ENCODE data around the gene MARCHF2. TPM values are rescaled to one million over a fixed set of nuclear protein-coding genes. Genes with fewer than 3 reads are reported as not detected.
"Not testable (repeated sequence)": the region's sequence is repeated elsewhere in the genome, so short reads cannot be mapped to it uniquely, and the experiment has no call there.

Gene MARCHF2, protein sequence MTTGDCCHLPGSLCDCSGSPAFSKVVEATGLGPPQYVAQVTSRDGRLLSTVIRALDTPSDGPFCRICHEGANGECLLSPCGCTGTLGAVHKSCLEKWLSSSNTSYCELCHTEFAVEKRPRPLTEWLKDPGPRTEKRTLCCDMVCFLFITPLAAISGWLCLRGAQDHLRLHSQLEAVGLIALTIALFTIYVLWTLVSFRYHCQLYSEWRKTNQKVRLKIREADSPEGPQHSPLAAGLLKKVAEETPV
- polyA plus RNA-seq (ENCODE audit: low read depth in 6 of 6) = 10 to 100 TPM; 19.9 to 40.4 (median 31.3) TPM

- no peaks in the 10 kb centered on the region for H3K9me3 Mint-ChIP-seq
- DNase-seq (peak; percentile 95), ATAC-seq (ENCODE audit: low read depth in 2 of 2) (peak; percentile 99 to 100)
- peak within 1 kb of the TSS in 1 of 6 donors; percentile 4 for H3K27ac Mint-ChIP-seq
- peaks cover 3 to 9% (median 5%) of the 10 kb centered on the region in 3 donors for H3K4me1 Mint-ChIP-seq
- H3K27me3 Mint-ChIP-seq = no peaks in the 10 kb centered on the region
- H3K36me3 Mint-ChIP-seq = no peaks in the 10 kb centered on the region
- peak within 1 kb of the TSS; percentile 58 to 87 (median 75) for H3K4me3 Mint-ChIP-seq
Measured at GRCh38 chr19:8412783-8413628, at the start of gene MARCHF2. Gene MARCHF2 (plus strand): TSS chr19:8413305. CDS start chr19:8421841, 8,536 bp downstream.

- DNase-seq (no peak), ATAC-seq (ENCODE audit: low read depth in 2 of 2) (peak; percentile 37 to 70)
- Mint-ChIP-seq H3K36me3 (peaks cover 0 to 7% of the 10 kb centered on the region in 2 donors), H3K27ac (peak within 1 kb of the TSS in 2 of 6 donors; percentile 37 to 75), H3K4me3 (peak within 1 kb of the TSS in 7 of 8 donors; percentile 58 to 86 (median 81)), H3K9me3 (peaks cover 0 to 2% (median 0%) of the 10 kb centered on the region in 7 donors), H3K27me3 (peaks cover 24 to 76% (median 56%) of the 10 kb centered on the region in 3 donors), H3K4me1 (peaks cover 13 to 21% (median 19%) of the 10 kb centered on the region in 3 donors)
Measured at GRCh38 chr19:8363803-8364771, 49.0 kb upstream of the MARCHF2 start, which contains the start of gene ANGPTL4. Gene ANGPTL4 (plus strand): TSS chr19:8364155. CDS start chr19:8364322, 167 bp downstream.

- no peak overlapping the region for H3K4me3 Mint-ChIP-seq
- peaks cover 0 to 2% (median 0%) of the 10 kb centered on the region in 7 donors for H3K9me3 Mint-ChIP-seq
- peaks cover 24 to 68% (median 56%) of the 10 kb centered on the region in 3 donors for H3K27me3 Mint-ChIP-seq
- no peak overlapping the region for H3K27ac Mint-ChIP-seq
- ATAC-seq (ENCODE audit: low read depth in 2 of 2) (no peak), DNase-seq (no peak)
- peaks cover 13 to 21% (median 19%) of the 10 kb centered on the region in 3 donors for H3K4me1 Mint-ChIP-seq
- H3K36me3 Mint-ChIP-seq = peaks cover 0 to 7% of the 10 kb centered on the region in 2 donors
Measured at GRCh38 chr19:8366121-8366581, 47.0 kb upstream of the MARCHF2 start.

GRCh38 chr19:8366961-8367326 lies 46.2 kb upstream of the MARCHF2 start:
- Mint-ChIP-seq H3K4me3 (no peak overlapping the region), H3K4me1 (peaks cover 13 to 21% (median 19%) of the 10 kb centered on the region in 3 donors), H3K27ac (no peak overlapping the region), H3K36me3 (peaks cover 0 to 7% of the 10 kb centered on the region in 2 donors), H3K9me3 (peaks cover 0 to 2% (median 0%) of the 10 kb centered on the region in 7 donors), H3K27me3 (peaks cover 19 to 62% (median 53%) of the 10 kb centered on the region in 3 donors)
- no peak for DNase-seq
- ATAC-seq (ENCODE audit: low read depth in 2 of 2) = no peak

GRCh38 chr19:8367327-8368001 lies 45.6 kb upstream of the MARCHF2 start:
- peak overlapping the region in 1 of 6 donors; percentile 82 for H3K27ac Mint-ChIP-seq
- H3K36me3 Mint-ChIP-seq = peaks cover 0 to 7% of the 10 kb centered on the region in 2 donors
- ATAC-seq (ENCODE audit: low read depth in 2 of 2) (no peak), DNase-seq (no peak)
- H3K9me3 Mint-ChIP-seq = peaks cover 0 to 2% (median 0%) of the 10 kb centered on the region in 7 donors
- peaks cover 19 to 57% (median 49%) of the 10 kb centered on the region in 3 donors for H3K27me3 Mint-ChIP-seq
- H3K4me3 Mint-ChIP-seq = no peak overlapping the region
- H3K4me1 Mint-ChIP-seq = peaks cover 13 to 21% (median 19%) of the 10 kb centered on the region in 3 donors

DNA sequence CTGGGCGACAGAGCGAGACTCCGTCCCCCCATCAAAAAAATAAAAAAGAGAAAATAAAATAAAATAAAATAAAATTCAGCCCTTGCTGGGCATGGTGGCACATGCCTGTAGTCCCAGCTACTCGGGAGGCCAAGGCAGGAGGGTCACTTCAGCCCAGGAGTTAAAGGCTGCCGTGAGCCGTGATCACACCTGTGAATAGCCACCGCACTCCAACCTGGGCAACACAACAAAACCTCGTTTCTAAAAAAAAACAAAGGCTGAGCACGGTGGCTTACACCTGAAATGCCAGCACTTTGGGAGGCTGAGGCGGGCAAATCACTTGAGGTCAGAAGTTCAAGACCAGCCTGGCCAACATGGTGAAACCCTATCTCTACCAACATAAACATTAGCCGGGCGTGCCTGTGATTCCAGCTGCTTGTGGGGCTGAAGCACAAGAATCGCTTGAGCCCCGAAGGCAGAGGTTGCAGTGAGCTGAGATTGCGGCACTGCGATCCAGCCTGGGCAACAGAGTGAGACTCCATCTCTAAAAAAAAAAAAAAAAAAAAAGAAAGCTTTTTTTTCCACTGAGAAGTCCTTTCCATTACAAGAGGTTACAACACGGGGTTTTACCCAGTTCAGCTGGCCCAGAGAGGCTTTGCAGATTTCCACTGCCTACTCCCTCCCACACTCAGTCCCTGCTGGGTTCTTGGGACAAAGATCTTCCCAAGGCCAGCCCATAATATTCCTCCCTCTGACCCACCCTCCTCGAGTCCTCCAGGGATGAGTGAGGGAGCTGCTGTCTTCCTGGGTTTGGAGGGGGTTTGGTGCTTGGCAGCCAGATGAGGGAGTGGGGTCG lies 42.7 kb upstream of the MARCHF2 start:
- H3K4me3 Mint-ChIP-seq = no peak overlapping the region
- H3K27ac Mint-ChIP-seq = no peak overlapping the region
- DNase-seq (no peak), ATAC-seq (ENCODE audit: low read depth in 2 of 2) (no peak)
- peaks cover 10 to 37% (median 37%) of the 10 kb centered on the region in 3 donors for H3K27me3 Mint-ChIP-seq
- peaks cover 0 to 7% (median 4%) of the 10 kb centered on the region in 3 donors for H3K4me1 Mint-ChIP-seq
- H3K36me3 Mint-ChIP-seq = peaks cover 0 to 5% of the 10 kb centered on the region in 2 donors
- H3K9me3 Mint-ChIP-seq = peaks cover 0 to 2% (median 0%) of the 10 kb centered on the region in 7 donors

- Mint-ChIP-seq H3K9me3 (peaks cover 0 to 2% (median 0%) of the 10 kb centered on the region in 7 donors), H3K4me1 (peaks cover 0 to 4% (median 0%) of the 10 kb centered on the region in 3 donors), H3K27ac (no peak overlapping the region), H3K27me3 (peaks cover 10 to 29% (median 29%) of the 10 kb centered on the region in 3 donors), H3K36me3 (no peaks in the 10 kb centered on the region), H3K4me3 (no peak overlapping the region)
- DNase-seq = no peak
- ATAC-seq (ENCODE audit: low read depth in 2 of 2) = no peak
Measured at GRCh38 chr19:8371011-8371804, 41.9 kb upstream of the MARCHF2 start.

- no peaks in the 10 kb centered on the region for H3K27me3 Mint-ChIP-seq
- no peak for DNase-seq
- peaks cover 0 to 7% of the 10 kb centered on the region in 2 donors for H3K36me3 Mint-ChIP-seq
- H3K4me3 Mint-ChIP-seq = no peak overlapping the region
- ATAC-seq (ENCODE audit: low read depth in 2 of 2) = no peak
- H3K9me3 Mint-ChIP-seq = peaks cover 0 to under 1% (median 0%) of the 10 kb centered on the region in 7 donors
- H3K4me1 Mint-ChIP-seq = no peaks in the 10 kb centered on the region
- H3K27ac Mint-ChIP-seq = no peak overlapping the region
Measured at GRCh38 chr19:8373867-8374813, 39.0 kb upstream of the MARCHF2 start.

DNA sequence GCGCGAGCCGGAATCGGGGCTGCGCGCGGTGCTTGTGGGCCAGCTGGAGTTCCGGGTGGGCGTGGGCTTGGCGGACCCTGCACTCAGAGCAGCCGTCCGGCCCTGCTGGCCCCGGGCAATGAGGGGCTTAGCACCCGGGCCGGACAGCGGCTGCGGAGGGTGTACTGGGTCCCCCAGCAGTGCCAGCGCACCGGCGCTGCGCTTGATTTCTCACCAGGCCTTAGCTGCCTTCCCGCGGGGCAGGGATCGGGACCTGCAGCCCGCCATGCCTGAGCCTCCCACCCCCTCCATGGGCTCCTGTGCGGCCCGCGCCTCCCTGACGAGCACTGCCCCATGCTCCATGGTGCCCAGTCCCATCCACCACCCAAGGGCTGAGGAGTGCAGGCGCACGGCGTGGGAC lies 37.3 kb upstream of the MARCHF2 start:
- not testable (repeated sequence) for DNase-seq; H3K4me3 Mint-ChIP-seq; H3K4me1 Mint-ChIP-seq; H3K27me3 Mint-ChIP-seq; H3K36me3 Mint-ChIP-seq; ATAC-seq (ENCODE audit: low read depth in 2 of 2); H3K27ac Mint-ChIP-seq; H3K9me3 Mint-ChIP-seq

DNA sequence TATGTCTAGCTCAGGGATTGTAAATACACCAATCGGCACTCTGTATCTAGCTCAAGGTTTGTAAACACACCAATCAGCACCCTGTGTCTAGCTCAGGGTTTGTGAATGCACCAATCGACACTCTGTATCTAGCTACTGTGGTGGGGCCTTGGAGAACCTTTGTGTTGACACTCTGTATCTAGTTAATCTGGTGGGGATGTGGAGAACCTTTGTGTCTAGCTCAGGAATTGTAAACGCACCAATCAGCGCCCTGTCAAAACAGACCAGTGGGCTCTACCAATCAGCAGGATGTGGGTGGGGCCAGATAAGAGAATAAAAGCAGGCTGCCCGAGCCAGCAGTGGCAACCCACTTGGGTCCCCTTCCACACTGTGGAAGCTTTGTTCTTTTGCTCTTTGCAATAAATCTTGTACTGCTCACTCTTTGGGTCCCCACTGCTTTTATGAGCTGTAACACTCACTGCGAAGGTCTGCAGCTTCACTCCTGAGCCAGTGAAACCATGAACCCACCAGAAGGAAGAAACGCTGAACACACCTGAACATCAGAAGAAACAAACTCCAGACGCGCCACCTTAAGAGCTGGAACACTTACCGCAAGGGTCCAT lies 36.6 kb upstream of the MARCHF2 start:
- ATAC-seq (ENCODE audit: low read depth in 2 of 2); H3K4me3 Mint-ChIP-seq; H3K9me3 Mint-ChIP-seq; DNase-seq; H3K4me1 Mint-ChIP-seq; H3K27me3 Mint-ChIP-seq; H3K36me3 Mint-ChIP-seq: not testable (repeated sequence)
- H3K27ac Mint-ChIP-seq = peak overlapping the region in 1 of 6 donors; percentile 26

Measured in naive B cell (primary cell).